ENCODE results near the gene NDUFB11. TPM values are rescaled to one million over a fixed set of nuclear protein-coding genes. Genes with fewer than 3 reads are reported as not detected.

NDUFB11 gene
- total RNA-seq: 100 to 1,000 TPM; 105 to 172 (median 168) TPM

DNA sequence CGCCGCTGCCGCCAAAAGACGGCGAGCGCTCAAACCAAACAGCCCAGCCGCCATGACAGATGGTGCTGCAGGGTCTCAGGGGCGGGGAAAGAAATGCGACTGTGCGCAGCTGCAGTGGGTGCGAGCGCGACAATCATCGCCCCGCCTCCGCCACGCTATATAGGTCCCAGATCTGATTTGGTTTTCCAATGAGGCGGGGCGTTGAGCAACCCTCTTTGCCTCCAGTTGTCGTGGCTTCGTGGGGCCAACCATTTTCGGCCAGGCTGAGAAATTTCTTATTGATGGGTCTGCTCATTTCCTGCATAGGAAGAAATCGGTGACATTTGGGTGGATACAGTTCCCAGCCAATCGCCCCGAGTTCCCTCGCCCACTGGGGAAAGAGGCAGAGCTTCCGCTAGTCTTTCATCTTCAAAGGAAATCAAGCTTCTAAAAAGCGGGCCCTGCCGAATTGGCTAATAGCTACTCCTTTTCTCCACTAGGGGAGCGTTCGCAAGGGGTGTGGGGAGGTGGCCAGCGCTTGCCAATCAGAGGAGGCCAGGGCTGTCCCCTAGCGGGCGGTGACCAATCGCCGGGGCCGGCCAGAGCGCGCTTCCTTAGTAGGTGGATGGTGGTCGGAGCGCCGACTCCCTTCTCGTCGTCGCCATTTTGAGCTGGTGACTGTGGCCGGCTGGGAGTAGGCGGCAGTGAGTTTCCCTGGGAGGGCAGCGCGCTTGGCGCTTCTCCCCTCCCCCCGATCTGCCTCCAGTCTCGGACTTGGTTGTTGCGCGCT lies at the start of gene NDUFB11, which contains the start of gene RBM10:
Gene NDUFB11 (minus strand): TSS at position 77 of the 769 bp plus-strand sequence. CDS start 23 bp downstream, at position 54.
Gene RBM10 (plus strand): TSS at position 596 of the 769 bp plus-strand sequence. CDS start 2,261 bp downstream, outside the sequence.
- Histone ChIP-seq H3K4me3 (peak within 1 kb of the TSS; percentile 78 to 96 (median 82)), H3K4me1 (peaks cover 8 to 12% of the 10 kb centered on the region in 2 donors), H3K9me3 (no peaks in the 10 kb centered on the region), H3K27me3 (no peaks in the 10 kb centered on the region), H3K27ac (peak within 1 kb of the TSS; percentile 95 to 99 (median 96)), H3K36me3 (no peaks in the 10 kb centered on the region)
- in situ Hi-C loops (cut with MboI; ENCODE audit: low sequenced_read_pairs in 4 of 4): no loop called here
- peak; percentile 92 to 95 for DNase-seq
- intact Hi-C loops (cut with DNase I; ENCODE audit: low total_unique reads): loop anchor here (1.0 to 10.0 kb wide), 2 partner anchors 16 to 340 kb away; partner anchors contain the start of gene ZNF41
- peak; percentile 72 to 77 for TF ChIP-seq POLR2A (IDR thresholded peaks at IDR 0.05)
- TF ChIP-seq, protein P1, sequence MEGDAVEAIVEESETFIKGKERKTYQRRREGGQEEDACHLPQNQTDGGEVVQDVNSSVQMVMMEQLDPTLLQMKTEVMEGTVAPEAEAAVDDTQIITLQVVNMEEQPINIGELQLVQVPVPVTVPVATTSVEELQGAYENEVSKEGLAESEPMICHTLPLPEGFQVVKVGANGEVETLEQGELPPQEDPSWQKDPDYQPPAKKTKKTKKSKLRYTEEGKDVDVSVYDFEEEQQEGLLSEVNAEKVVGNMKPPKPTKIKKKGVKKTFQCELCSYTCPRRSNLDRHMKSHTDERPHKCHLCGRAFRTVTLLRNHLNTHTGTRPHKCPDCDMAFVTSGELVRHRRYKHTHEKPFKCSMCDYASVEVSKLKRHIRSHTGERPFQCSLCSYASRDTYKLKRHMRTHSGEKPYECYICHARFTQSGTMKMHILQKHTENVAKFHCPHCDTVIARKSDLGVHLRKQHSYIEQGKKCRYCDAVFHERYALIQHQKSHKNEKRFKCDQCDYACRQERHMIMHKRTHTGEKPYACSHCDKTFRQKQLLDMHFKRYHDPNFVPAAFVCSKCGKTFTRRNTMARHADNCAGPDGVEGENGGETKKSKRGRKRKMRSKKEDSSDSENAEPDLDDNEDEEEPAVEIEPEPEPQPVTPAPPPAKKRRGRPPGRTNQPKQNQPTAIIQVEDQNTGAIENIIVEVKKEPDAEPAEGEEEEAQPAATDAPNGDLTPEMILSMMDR (IDR thresholded peaks at IDR 0.05 in 4 of 5, conservative IDR thresholded peaks at IDR 0.05 in 1 of 5): peak; percentile 73 to 89 (median 83)
- peak; percentile 86 to 91 for ATAC-seq

DNA sequence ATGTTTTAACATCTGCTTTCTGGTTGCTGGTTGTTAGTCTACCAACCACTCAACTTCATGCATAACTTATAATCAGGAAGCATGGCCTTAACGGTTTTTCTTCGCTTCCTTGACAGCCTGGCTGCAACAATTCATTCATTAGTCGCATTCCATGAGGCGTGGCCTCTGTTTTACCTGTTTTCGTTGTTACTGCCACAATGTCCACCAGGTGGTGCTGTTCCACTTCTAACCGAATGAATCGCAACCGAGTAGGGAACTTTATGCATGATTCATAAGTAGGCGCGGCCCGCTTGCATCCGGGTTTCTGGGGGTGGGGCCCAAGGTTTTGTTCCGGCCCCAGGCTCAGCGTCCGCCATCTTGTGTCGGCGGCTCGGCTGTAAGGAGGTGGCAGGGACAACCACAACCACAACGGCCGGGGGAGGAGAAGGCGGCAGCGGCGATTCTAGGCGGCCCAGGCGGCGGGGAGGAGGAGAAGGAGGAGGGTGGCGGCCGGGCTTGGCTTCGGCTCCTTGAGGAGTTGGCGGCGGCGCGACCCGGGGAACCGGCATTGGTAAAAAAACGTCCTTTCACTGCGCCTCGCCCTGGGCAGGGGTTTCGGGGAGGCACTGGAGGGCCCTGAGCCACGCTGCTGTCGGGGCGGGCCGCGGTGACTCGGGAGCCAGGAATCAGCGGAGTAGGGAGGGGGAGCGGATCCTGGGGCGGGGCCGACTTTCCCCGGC lies 49.1 kb upstream of the NDUFB11 start, which contains the start of gene UBA1:
Gene UBA1 (plus strand): TSS at position 355 of the 719 bp plus-strand sequence. CDS start 4,974 bp downstream, outside the sequence.
- peaks cover 0 to 6% of the 10 kb centered on the region in 2 donors for H3K36me3 ChIP-seq
- intact Hi-C loops (cut with DNase I; ENCODE audit: low total_unique reads) (loop anchor here (1.0 to 5.0 kb wide), 7 partner anchors 25 to 829 kb away; partner anchors contain the start of genes CDK16, USP11 and ZNF41), in situ Hi-C loops (cut with MboI; ENCODE audit: low sequenced_read_pairs in 4 of 4) (loop anchor here in 3 of 4 donors (10.0 to 25.0 kb wide), 3 partner anchors 169 to 331 kb away; partner anchors contain the start of gene ZNF157 (in 1 of the 3))
- H3K9me3 ChIP-seq: no peaks in the 10 kb centered on the region
- peaks cover 29 to 46% of the 10 kb centered on the region in 2 donors for H3K4me1 ChIP-seq
- ATAC-seq (peak; percentile 79 to 84), DNase-seq (peak; percentile 84 to 92)
- peak; percentile 84 to 86 for TF ChIP-seq POLR2A (IDR thresholded peaks at IDR 0.05)
- TF ChIP-seq, protein P1 (IDR thresholded peaks at IDR 0.05 in 4 of 5, conservative IDR thresholded peaks at IDR 0.05 in 1 of 5): peak; percentile 58 to 96 (median 91)
- peak within 1 kb of the TSS; percentile 98 to 100 (median 98) for H3K27ac ChIP-seq
- H3K4me3 ChIP-seq: peak within 1 kb of the TSS; percentile 69 to 97 (median 89)
- H3K27me3 ChIP-seq: no peaks in the 10 kb centered on the region

DNA sequence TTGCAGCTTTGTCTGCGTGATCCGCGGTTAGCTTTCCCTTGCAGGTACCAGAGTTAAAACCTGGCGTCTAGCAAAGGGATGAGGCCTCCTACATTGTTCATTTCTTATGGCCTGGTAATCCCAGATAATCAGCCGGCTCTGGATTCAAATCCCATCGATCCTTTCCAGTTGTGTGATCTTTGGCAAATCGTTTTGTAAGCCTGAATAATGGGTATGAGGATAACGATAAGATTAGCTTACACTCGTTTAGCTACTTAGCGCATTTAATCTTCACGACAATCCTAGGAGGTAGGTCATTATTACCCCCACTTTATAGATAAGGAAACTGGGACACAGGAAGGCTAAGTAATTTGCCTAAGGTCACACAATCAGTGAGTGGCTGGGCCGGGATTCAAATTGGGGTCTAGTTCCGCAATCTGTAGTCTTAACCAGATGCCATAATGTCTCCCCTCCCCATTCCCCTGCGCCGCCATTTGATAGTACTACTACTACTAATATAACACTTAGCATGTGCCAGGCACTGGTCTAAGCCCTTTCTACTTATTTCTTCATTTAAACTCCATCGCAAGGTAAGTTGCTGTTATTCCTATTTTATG lies 47.4 kb upstream of the NDUFB11 start:
- ATAC-seq (no peak), DNase-seq (no peak)
- no peaks in the 10 kb centered on the region for H3K9me3 ChIP-seq
- intact Hi-C loops (cut with DNase I; ENCODE audit: low total_unique reads) (loop anchor here (2.0 to 5.0 kb wide), 4 partner anchors 175 to 830 kb away; partner anchors contain the start of genes ELK1 and ZNF41), in situ Hi-C loops (cut with MboI; ENCODE audit: low sequenced_read_pairs in 4 of 4) (loop anchor here in 3 of 4 donors (10.0 to 25.0 kb wide), 3 partner anchors 170 to 333 kb away; partner anchors contain the start of gene ZNF157 (in 1 of the 3))
- H3K4me3 ChIP-seq: peak overlapping the region in 3 of 4 donors; percentile 65 to 69 (median 68)
- H3K36me3 ChIP-seq: no peaks in the 10 kb centered on the region
- H3K27me3 ChIP-seq: no peaks in the 10 kb centered on the region
- H3K27ac ChIP-seq: no peak overlapping the region
- peaks cover 19 to 31% of the 10 kb centered on the region in 2 donors for H3K4me1 ChIP-seq
- TF ChIP-seq, protein P1 (IDR thresholded peaks at IDR 0.05 in 4 of 5, conservative IDR thresholded peaks at IDR 0.05 in 1 of 5): no peak
- TF ChIP-seq POLR2A (IDR thresholded peaks at IDR 0.05): no peak

DNA sequence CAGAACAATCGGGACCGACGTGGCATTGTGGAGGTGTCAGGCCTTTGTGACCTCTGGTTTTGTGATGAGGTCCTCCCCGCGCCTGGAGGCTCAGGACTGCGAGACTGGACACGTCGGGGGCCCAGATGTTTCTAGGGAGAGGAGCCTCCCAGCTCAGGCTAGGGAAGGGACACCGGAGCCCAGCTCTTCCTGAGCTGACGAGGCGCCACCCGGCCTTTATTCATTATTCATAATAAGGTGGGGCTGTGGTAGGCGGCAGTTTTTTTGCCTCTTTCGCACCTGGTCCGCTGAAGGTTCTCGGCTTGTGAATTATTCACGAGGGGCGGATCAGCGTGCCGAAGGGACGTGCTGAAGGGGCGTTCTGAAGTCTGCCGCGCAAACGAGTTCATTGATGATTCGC lies 46.8 kb upstream of the NDUFB11 start:
- intact Hi-C loops (cut with DNase I; ENCODE audit: low total_unique reads) (loop anchor here (2.0 to 5.0 kb wide), 4 partner anchors 176 to 831 kb away; partner anchors contain the start of genes ELK1 and ZNF41), in situ Hi-C loops (cut with MboI; ENCODE audit: low sequenced_read_pairs in 4 of 4) (loop anchor here in 3 of 4 donors (10.0 to 25.0 kb wide), 3 partner anchors 171 to 333 kb away; partner anchors contain the start of gene ZNF157 (in 1 of the 3))
- ATAC-seq: no peak
- no peaks in the 10 kb centered on the region for H3K27me3 ChIP-seq
- H3K27ac ChIP-seq: peak overlapping the region; percentile 70 to 82 (median 78)
- peaks cover 16 to 25% of the 10 kb centered on the region in 2 donors for H3K4me1 ChIP-seq
- TF ChIP-seq, protein P1 (IDR thresholded peaks at IDR 0.05 in 4 of 5, conservative IDR thresholded peaks at IDR 0.05 in 1 of 5): no peak
- no peak for TF ChIP-seq POLR2A (IDR thresholded peaks at IDR 0.05)
- peak overlapping the region; percentile 65 to 69 (median 68) for H3K4me3 ChIP-seq
- H3K36me3 ChIP-seq: peaks cover 0 to 4% of the 10 kb centered on the region in 2 donors
- no peaks in the 10 kb centered on the region for H3K9me3 ChIP-seq
- DNase-seq: no peak
